Thymus (tissue), 14 donors: ENCODE measurements around the gene ARRB2. TPM values are rescaled to one million over a fixed set of nuclear protein-coding genes. Genes with fewer than 3 reads are reported as not detected.

ENCODE experiments used
- DNase-seq, 9 donors: peaks; one replicate each; pipeline ENCODE4 v3.0.0-alpha.2; 2013; ENCODE audit warnings: low spot score in 9 of 9, low read depth in 6 of 9, missing footprints in 1 of 9
- H3K27ac ChIP-seq, 2 donors: one replicate each; pipeline ENCODE4 v1.5.1; 2013; ENCODE audit warnings: control low read depth in 1 of 2, low read depth in 1 of 2, low read length in 1 of 2, mild to moderate bottlenecking in 1 of 2, moderate library complexity in 1 of 2
- H3K27me3 ChIP-seq, 2 donors: one replicate each; pipeline ENCODE4 v1.5.1; 2013; ENCODE audit warnings: low read length in 1 of 2; ENCODE audit not compliant: control insufficient read depth in 2 of 2, insufficient read depth in 1 of 2
- H3K36me3 ChIP-seq, 2 donors: one replicate each; pipeline ENCODE4 v1.5.1; 2013; ENCODE audit warnings: low read length in 1 of 2, mild to moderate bottlenecking in 1 of 2, moderate library complexity in 1 of 2; ENCODE audit not compliant: control insufficient read depth in 2 of 2, insufficient read depth in 2 of 2
- H3K4me1 ChIP-seq, 2 donors: one replicate each; pipeline ENCODE4 v1.5.1; 2013; ENCODE audit warnings: low read length in 2 of 2; ENCODE audit not compliant: control insufficient read depth in 2 of 2, insufficient read depth in 2 of 2
- H3K4me3 ChIP-seq, 2 donors: one replicate each; pipeline ENCODE4 v1.5.1; 2013; ENCODE audit warnings: low read length in 2 of 2, control low read depth in 1 of 2, mild to moderate bottlenecking in 1 of 2
- H3K9me3 ChIP-seq, 2 donors: one replicate each; pipeline ENCODE4 v1.5.1; 2013; ENCODE audit warnings: low read length in 1 of 2, mild to moderate bottlenecking in 1 of 2; ENCODE audit not compliant: control insufficient read depth in 2 of 2, insufficient read depth in 1 of 2
- WGBS: extraction: QIAGEN DNeasy Blood & Tissue Kit; methylation state at CpG from one replicate; pipeline ENCODE4 v1.1.7; 2013; 5-methylcytosine and 5-hydroxymethylcytosine counted together
- long read RNA-seq, 10 donors: transcript quantifications; one replicate each; lab custom pipeline, GENCODE V29; 2026
- polyA plus RNA-seq: library from polyadenylated mRNA; stranded (reverse); fragments of 200-250 nt; gene quantifications from one replicate; pipeline ENCODE4 v1.2.3, GENCODE V29; 2013
- total RNA-seq: library from RNA; stranded (reverse); fragments of 120-200 nt; gene quantifications from one replicate; pipeline ENCODE4 v1.2.4, GENCODE V29; 2013
- donor health status: healthy.

Gene ARRB2
- total RNA-seq (60.2 TPM), polyA plus RNA-seq (91.2 TPM)
- long read RNA-seq, donor 1, partial matches to known transcripts, result 0 of 4 reads
- long read RNA-seq, donor 1, other reads (novel, unspliced or antisense), result 0 of 4 reads
- long read RNA-seq, donor 2, result 0 reads
- long read RNA-seq, donor 3, transcript ARRB2-201 (15 exons, 1,895 nt), result major isoform, 9 of 29 reads
- long read RNA-seq, donor 3, transcript ARRB2-209 (5 exons, 851 nt), result minor isoform, 7 of 29 reads
- long read RNA-seq, donor 3, partial matches to known transcripts, result 9 of 29 reads
- long read RNA-seq, donor 3, other reads (novel, unspliced or antisense), result 0 of 29 reads
- long read RNA-seq, donor 4, transcript ARRB2-201 (15 exons, 1,895 nt), result major isoform, 6 of 10 reads
- long read RNA-seq, donor 4, partial matches to known transcripts, result 0 of 10 reads
- long read RNA-seq, donor 4, other reads (novel, unspliced or antisense), result 0 of 10 reads
- long read RNA-seq, donor 5, transcript ARRB2-216 (14 exons, 1,348 nt), result minor isoform, 8 of 70 reads
- long read RNA-seq, donor 5, transcript ARRB2-201 (15 exons, 1,895 nt), result major isoform, 15 of 70 reads
- long read RNA-seq, donor 5, transcript ARRB2-209 (5 exons, 851 nt), result minor isoform, 12 of 70 reads
- long read RNA-seq, donor 5, partial matches to known transcripts, result 30 of 70 reads
- long read RNA-seq, donor 5, other reads (novel, unspliced or antisense), result 0 of 70 reads
- long read RNA-seq, donor 6, transcript ARRB2-201 (15 exons, 1,895 nt), result major isoform, 10 of 16 reads
- long read RNA-seq, donor 6, partial matches to known transcripts, result 0 of 16 reads
- long read RNA-seq, donor 6, other reads (novel, unspliced or antisense), result 0 of 16 reads
- long read RNA-seq, donor 7, transcript ARRB2-201 (15 exons, 1,895 nt), result major isoform, 5 of 13 reads
- long read RNA-seq, donor 7, partial matches to known transcripts, result 0 of 13 reads
- long read RNA-seq, donor 7, other reads (novel, unspliced or antisense), result 0 of 13 reads
- long read RNA-seq, donor 8, partial matches to known transcripts, result 0 of 9 reads
- long read RNA-seq, donor 8, other reads (novel, unspliced or antisense), result 0 of 9 reads
- long read RNA-seq, donor 9, transcript ARRB2-201 (15 exons, 1,895 nt), result major isoform, 5 of 13 reads
- long read RNA-seq, donor 9, partial matches to known transcripts, result 0 of 13 reads
- long read RNA-seq, donor 9, other reads (novel, unspliced or antisense), result 0 of 13 reads
- long read RNA-seq, donor 10, transcript ARRB2-201 (15 exons, 1,895 nt), result major isoform, 11 of 23 reads
- long read RNA-seq, donor 10, transcript ARRB2-209 (5 exons, 851 nt), result minor isoform, 7 of 23 reads
- long read RNA-seq, donor 10, partial matches to known transcripts, result 0 of 23 reads
- long read RNA-seq, donor 10, other reads (novel, unspliced or antisense), result 0 of 23 reads

DNA sequence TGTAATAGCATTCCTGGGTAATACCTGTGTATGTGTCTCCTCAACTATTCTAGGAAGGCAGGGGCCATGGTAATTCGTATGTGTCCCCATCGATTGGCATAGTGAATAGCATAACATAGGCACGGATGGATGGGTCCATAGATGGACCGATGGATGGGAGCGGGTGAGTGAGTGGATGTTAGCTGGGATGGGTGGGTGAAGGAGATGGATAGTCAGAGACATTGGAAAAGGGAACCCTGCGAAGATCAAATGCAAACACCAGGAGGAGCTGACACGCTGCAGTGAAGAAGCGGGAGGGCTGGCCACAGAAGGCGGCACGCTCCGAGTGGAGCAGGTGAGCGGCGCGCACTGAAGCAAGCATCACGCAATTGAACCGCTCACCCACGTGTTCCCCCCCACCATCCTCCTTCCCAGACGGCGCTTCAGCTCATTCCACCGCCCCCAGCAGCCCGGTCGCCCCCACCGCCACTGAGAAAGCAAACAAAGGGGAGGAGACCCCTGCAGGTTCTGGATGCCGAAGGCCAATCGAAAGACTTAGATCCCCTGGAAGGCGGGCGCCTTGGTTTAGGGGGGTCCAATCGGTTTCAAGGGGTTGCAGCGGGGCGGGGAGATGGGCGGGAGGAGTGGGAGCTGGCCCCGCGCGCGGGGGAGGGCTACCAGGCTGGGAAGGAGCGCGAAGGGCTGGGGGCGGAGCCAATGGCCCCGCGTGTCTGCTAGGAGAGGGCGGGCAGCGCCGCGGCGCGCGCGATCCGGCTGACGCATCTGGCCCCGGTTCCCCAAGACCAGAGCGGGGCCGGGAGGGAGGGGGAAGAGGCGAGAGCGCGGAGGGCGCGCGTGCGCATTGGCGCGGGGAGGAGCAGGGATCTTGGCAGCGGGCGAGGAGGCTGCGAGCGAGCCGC is at the start of gene ARRB2:
ARRB2 (plus strand) TSS at position 839 of the 899 bp plus-strand sequence. CDS start 90 bp downstream, outside the sequence.
- peaks cover 0 to 3% of the 10 kb centered on the region in 2 donors for H3K36me3 ChIP-seq
- under 1% methylated on average over 67 of the region's 67 CpGs for WGBS
- peak within 1 kb of the TSS; percentile 86 to 94 for H3K27ac ChIP-seq
- peaks cover 25 to 38% of the 10 kb centered on the region in 2 donors for H3K4me1 ChIP-seq
- peaks cover 0 to 9% of the 10 kb centered on the region in 2 donors for H3K9me3 ChIP-seq
- H3K27me3 ChIP-seq, result no peaks in the 10 kb centered on the region
- peak; percentile 95 to 100 (median 99) for DNase-seq
- H3K4me3 ChIP-seq, result peak within 1 kb of the TSS; percentile 85 to 87

DNA sequence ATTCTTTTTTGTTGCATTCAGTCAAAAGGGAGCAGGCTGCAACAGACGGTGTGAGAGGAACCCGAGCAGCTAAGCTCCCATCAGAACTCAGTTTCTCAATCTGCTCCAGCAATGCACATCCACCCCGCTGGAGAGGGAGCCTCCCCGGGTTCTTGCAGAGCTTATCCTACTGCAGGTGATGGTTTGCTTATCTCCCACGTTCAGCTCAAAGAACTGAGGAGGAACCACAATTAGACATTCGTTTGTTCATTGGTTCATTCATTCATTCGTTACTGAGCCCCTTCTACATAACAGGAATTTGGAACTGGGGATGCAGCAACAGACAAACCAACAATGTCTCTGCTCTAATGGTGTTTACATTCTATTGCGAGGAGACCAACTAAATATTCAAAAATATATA is 46.7 kb upstream of the ARRB2 start:
- WGBS, result 91% methylated on average over 8 of the region's 8 CpGs
- no peak for DNase-seq
- Histone ChIP-seq H3K4me1 (no peaks in the 10 kb centered on the region), H3K27ac (no peak overlapping the region), H3K9me3 (no peaks in the 10 kb centered on the region), H3K27me3 (peaks cover 0 to 4% of the 10 kb centered on the region in 2 donors), H3K4me3 (no peak overlapping the region), H3K36me3 (no peaks in the 10 kb centered on the region)

DNA sequence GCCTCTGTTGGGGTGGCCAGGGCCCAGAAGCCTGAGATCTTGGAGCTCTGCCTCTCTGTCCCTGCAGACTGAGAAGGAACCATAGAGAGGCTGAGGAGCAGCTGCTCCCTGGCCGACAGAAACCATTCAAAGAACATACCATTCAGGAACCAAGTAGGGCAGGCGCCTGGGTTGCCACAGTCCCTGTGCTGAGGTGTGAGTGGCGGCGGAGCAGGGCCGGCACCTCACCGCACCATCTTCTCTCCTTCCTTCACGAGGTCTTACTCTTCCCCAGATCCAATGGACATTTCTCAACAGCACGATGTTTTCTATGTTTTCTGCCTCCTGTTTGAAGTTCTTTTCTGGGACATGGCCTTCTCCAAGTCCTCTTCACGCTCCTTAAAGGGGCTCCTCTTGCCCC is 46.2 kb upstream of the ARRB2 start:
- DNase-seq, result no peak
- Histone ChIP-seq H3K27me3 (peaks cover 0 to 4% of the 10 kb centered on the region in 2 donors), H3K9me3 (no peaks in the 10 kb centered on the region), H3K4me3 (no peak overlapping the region), H3K36me3 (no peaks in the 10 kb centered on the region), H3K27ac (no peak overlapping the region), H3K4me1 (no peaks in the 10 kb centered on the region)
- WGBS, result 94% methylated on average over 9 of the region's 9 CpGs

DNA sequence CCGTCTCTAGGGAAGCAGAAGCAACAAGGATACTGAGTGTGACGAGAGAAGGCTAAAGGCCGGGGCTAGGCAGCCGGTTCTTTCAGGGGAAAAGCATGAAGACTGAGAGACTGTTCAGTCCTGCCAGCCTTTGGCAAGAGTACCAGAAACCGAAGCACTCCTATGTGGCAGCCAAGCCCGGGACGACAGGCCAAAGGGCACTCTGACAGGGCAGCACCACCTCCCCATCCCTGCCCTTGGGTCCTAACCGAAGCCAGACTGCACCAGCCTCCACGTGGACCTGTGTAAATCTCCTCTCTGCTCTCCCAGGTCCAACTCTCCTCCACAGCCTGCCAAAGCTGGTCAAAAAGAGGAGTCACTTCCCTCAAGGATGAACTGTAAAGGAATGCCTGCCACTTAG is 45.4 kb upstream of the ARRB2 start:
- Histone ChIP-seq H3K36me3 (no peaks in the 10 kb centered on the region), H3K9me3 (no peaks in the 10 kb centered on the region), H3K4me1 (no peaks in the 10 kb centered on the region), H3K4me3 (no peak overlapping the region), H3K27ac (no peak overlapping the region), H3K27me3 (peaks cover 0 to 4% of the 10 kb centered on the region in 2 donors)
- WGBS, result 92% methylated on average over 9 of the region's 9 CpGs
- no peak for DNase-seq

DNA sequence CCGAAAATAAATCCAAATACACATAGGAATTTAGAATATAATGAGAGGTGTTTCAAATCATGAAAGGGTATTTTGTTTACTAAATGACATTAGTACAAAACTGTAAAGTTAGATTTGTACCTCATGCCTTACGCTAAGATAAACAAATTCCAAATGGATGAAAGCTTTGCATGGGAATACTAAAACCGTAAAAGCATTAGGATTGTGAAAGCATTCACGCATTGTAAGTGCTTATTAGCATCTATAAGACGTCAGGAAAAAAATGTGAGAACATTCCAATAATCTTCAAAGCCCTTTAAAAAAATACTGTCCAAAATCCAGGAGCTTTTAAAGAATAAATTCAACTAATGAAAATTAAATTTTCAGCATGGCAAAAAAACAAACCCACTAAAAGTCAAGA is 44.1 kb upstream of the ARRB2 start:
- WGBS, result 95% methylated on average over 5 of the region's 5 CpGs
- Histone ChIP-seq H3K36me3 (peaks cover 7 to 9% of the 10 kb centered on the region in 2 donors), H3K9me3 (no peaks in the 10 kb centered on the region), H3K4me1 (no peaks in the 10 kb centered on the region), H3K4me3 (no peak overlapping the region), H3K27ac (no peak overlapping the region), H3K27me3 (peaks cover 0 to 4% of the 10 kb centered on the region in 2 donors)
- DNase-seq, result no peak

DNA sequence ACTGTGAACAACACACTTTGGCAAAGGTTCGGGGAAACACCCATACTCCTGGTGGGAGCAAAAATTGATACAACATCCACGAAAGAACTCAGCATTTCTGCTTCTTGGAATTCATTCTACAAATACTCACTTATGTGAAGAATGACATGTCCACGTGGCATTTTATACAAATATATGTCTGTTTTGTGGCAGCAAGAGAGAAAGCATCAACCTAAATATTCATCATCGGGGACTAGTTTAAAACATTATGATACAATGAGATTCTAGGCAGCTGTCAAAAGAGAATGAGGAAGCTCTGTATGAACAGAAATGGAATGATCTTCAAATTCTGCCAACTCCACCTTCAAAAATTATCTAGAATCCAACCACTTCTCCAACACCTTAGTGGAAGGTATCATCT is 43.3 kb upstream of the ARRB2 start:
- 95% methylated on average over 4 of the region's 4 CpGs for WGBS
- Histone ChIP-seq H3K27me3 (peaks cover 0 to 4% of the 10 kb centered on the region in 2 donors), H3K4me1 (no peaks in the 10 kb centered on the region), H3K36me3 (peaks cover 16% of the 10 kb centered on the region in 2 donors), H3K27ac (no peak overlapping the region), H3K4me3 (no peak overlapping the region), H3K9me3 (no peaks in the 10 kb centered on the region)
- no peak for DNase-seq

DNA sequence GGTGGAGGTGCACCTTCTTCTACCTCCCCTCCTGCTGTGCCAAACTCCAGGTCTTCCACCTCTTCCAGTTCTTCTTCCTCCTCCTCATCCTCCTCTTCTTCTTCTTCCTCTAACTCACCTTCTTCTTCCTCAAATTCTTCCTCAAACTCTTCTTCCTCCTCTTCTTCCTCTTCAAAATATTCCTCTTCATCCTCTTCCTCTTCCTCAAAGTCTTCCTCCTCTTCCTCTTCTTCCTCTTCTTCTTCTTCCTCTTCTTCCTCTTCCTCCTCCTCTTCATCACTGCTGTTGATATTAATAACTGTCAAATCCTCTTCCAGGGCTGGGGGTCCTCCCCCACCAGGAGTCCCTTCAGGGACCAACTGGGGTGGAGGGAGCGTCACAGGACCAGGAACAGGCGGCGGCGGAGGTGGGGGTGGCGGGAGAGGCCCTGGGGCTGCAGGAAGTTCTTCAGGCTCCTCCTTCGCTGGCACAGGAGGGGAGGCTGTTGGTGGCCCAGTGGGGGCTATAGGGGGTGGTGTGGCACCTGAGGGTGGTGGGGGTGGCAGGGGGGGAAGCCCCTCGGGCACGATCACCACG is 38.3 kb upstream of the ARRB2 start:
- peaks cover 62% of the 10 kb centered on the region in 2 donors for H3K36me3 ChIP-seq
- no peaks in the 10 kb centered on the region for H3K27me3 ChIP-seq
- 96% methylated on average over 9 of the region's 9 CpGs for WGBS
- H3K4me3 ChIP-seq, result no peak overlapping the region
- H3K9me3 ChIP-seq, result no peaks in the 10 kb centered on the region
- H3K4me1 ChIP-seq, result no peaks in the 10 kb centered on the region
- DNase-seq, result no peak
- H3K27ac ChIP-seq, result no peak overlapping the region

DNA sequence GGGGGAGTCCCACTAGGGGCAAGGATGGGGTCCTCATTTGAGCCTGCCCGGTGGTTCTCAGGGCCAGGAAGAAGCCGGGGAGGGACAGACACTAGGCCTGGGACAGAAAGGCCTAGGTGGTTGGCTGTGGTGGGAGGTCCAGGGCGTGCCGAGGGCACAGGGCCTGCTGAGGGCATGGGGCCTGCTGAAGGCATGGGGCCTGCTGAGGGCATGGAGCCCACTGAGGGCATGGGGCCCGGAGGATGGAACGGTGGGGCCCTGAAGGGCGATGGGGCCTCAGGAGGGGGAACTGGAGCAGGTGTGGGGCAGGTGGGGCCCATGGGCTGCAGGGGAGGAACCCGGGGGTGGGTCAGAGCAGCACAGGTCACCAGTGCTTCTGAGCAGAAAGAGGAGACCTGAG is 37.7 kb upstream of the ARRB2 start:
- peaks cover 65 to 67% of the 10 kb centered on the region in 2 donors for H3K36me3 ChIP-seq
- H3K27me3 ChIP-seq, result no peaks in the 10 kb centered on the region
- 96% methylated on average over 8 of the region's 8 CpGs for WGBS
- DNase-seq, result no peak
- H3K4me1 ChIP-seq, result no peaks in the 10 kb centered on the region
- no peak overlapping the region for H3K4me3 ChIP-seq
- H3K27ac ChIP-seq, result no peak overlapping the region
- no peaks in the 10 kb centered on the region for H3K9me3 ChIP-seq
